Neural crest cell (in vitro differentiated cells): ENCODE measurements around the gene TMX3. TPM values are rescaled to one million over a fixed set of nuclear protein-coding genes. Genes with fewer than 3 reads are reported as not detected.

Experiments
- DNase-seq: peaks from one replicate; pipeline ENCODE4 v3.0.0; 2021; ENCODE audit warnings: low read depth, mixed read lengths, low spot score
- H3K27ac Mint-ChIP-seq: one replicate; pipeline ENCODE4 v1.8.0; 2021; ENCODE audit warnings: mild to moderate bottlenecking, mixed read lengths; ENCODE audit not compliant: unreplicated experiment
- H3K27me3 Mint-ChIP-seq: 2 replicates; pipeline ENCODE4 v1.8.0; 2021; ENCODE audit warnings: low read depth, mild to moderate bottlenecking, mixed read lengths
- H3K36me3 Mint-ChIP-seq: 2 replicates; pipeline ENCODE4 v1.8.0; 2021; ENCODE audit warnings: low read depth, mild to moderate bottlenecking, mixed read lengths
- H3K4me1 Mint-ChIP-seq: 2 replicates; pipeline ENCODE4 v1.8.0; 2021; ENCODE audit warnings: mixed read lengths
- H3K4me3 Mint-ChIP-seq: one replicate; pipeline ENCODE4 v1.8.0; 2021; ENCODE audit warnings: mild to moderate bottlenecking, mixed read lengths
- H3K9me3 Mint-ChIP-seq: 2 replicates; pipeline ENCODE4 v1.8.0; 2021; ENCODE audit warnings: mixed read lengths
- total RNA-seq: library from RNA; stranded (reverse); gene quantifications from 2 replicates; pipeline ENCODE4 v1.2.1, GENCODE V29; 2021
- TF ChIP-seq, protein P1 (sequence below): fragments of 200-600 bp; sonication (generic); conservative IDR thresholded peaks from 2 replicates; pipeline ENCODE4 v1.5.0; 2021; ENCODE audit warnings: antibody characterized with exemption, mild to moderate bottlenecking

TMX3 gene
- total RNA-seq, 1 donor from 2014 or later = 47.5 TPM

DNA sequence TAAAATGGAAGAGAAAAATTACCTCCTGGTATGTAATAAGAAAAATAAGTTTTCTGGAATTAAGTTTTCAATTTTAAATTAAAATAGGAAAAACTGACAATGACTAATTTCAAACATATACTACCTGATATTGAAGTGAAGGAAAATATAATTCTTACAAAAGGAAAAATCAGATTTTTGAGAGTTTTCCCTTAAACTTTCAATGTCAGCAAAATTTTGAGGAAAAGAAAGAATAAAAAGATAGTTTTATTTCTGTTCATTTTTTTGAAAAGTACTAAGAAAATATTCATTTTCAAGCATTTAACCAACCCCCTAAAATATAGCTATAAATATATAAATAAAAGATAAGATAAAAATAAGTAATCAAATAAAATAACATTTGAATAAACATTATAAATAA lies 87.1 kb downstream of the TMX3 start:
- H3K27ac Mint-ChIP-seq = no peak overlapping the region
- TF ChIP-seq, protein P1, sequence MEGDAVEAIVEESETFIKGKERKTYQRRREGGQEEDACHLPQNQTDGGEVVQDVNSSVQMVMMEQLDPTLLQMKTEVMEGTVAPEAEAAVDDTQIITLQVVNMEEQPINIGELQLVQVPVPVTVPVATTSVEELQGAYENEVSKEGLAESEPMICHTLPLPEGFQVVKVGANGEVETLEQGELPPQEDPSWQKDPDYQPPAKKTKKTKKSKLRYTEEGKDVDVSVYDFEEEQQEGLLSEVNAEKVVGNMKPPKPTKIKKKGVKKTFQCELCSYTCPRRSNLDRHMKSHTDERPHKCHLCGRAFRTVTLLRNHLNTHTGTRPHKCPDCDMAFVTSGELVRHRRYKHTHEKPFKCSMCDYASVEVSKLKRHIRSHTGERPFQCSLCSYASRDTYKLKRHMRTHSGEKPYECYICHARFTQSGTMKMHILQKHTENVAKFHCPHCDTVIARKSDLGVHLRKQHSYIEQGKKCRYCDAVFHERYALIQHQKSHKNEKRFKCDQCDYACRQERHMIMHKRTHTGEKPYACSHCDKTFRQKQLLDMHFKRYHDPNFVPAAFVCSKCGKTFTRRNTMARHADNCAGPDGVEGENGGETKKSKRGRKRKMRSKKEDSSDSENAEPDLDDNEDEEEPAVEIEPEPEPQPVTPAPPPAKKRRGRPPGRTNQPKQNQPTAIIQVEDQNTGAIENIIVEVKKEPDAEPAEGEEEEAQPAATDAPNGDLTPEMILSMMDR = no peak
- no peaks in the 10 kb centered on the region for H3K4me1 Mint-ChIP-seq
- no peak overlapping the region for H3K4me3 Mint-ChIP-seq
- no peaks in the 10 kb centered on the region for H3K36me3 Mint-ChIP-seq
- H3K9me3 Mint-ChIP-seq = no peaks in the 10 kb centered on the region
- H3K27me3 Mint-ChIP-seq = no peaks in the 10 kb centered on the region
- no peak for DNase-seq

Other genes with a start within 250 kb of the TMX3 start
- 6.5 and 7.5 TPM in 2 replicates for gene CCDC102B, start 83.0 kb upstream of the TMX3 start, total RNA-seq